Heart right ventricle (tissue), 16 donors: ENCODE results near the gene CORO2B. TPM values are rescaled to one million over a fixed set of nuclear protein-coding genes. Genes with fewer than 3 reads are reported as not detected.

Experiments used
- ATAC-seq, 8 donors: fragments of 200-7000 bp; cut with Tn5 transposase; one replicate each; pipeline ENCODE4 v1.9.1; 2020; ENCODE audit warnings: mild to moderate bottlenecking in 8 of 8, moderate library complexity in 8 of 8, moderate number of reproducible peaks in 1 of 8
- DNase-seq, 2 donors: peaks; one replicate each; pipeline ENCODE4 v3.0.0-alpha.2; 2020
- H3K27ac ChIP-seq, 10 donors: fragments of 200-600 bp; sonication (generic) in 2 of 10; one replicate each; pipeline versions ENCODE4 v1.5.0 to v1.8.0; 2020 to 2022; ENCODE audit warnings: mild to moderate bottlenecking in 3 of 10
- H3K27me3 ChIP-seq, 7 donors: fragments of 200-600 bp; one replicate each; pipeline ENCODE4 v1.8.0; 2021 to 2022; ENCODE audit warnings: mild to moderate bottlenecking in 2 of 7
- H3K36me3 ChIP-seq, 9 donors: fragments of 200-600 bp; sonication (generic) in 1 of 9; one replicate each; pipeline versions ENCODE4 v1.5.0 to v1.8.0; 2020 to 2022; ENCODE audit warnings: mild to moderate bottlenecking in 2 of 9
- H3K4me1 ChIP-seq, 9 donors: fragments of 200-600 bp; sonication (generic) in 1 of 9; one replicate each; pipeline versions ENCODE4 v1.5.0 to v1.8.0; 2020 to 2022; ENCODE audit warnings: mild to moderate bottlenecking in 4 of 9
- H3K4me3 ChIP-seq, 10 donors: fragments of 200-600 bp; sonication (generic) in 2 of 10; one replicate each; pipeline versions ENCODE4 v1.5.0 to v1.8.0; 2020 to 2022; ENCODE audit warnings: mild to moderate bottlenecking in 7 of 10, moderate library complexity in 2 of 10
- H3K9me3 ChIP-seq, 11 donors: fragments of 200-600 bp in 10 of 11; sonication (generic) in 2 of 11; one replicate each; pipeline versions ENCODE4 v1.5.0 to v1.8.0; 2013 to 2022; ENCODE audit warnings: mild to moderate bottlenecking in 2 of 11, control low read depth in 1 of 11, moderate library complexity in 1 of 11
- WGBS, 2 donors: extraction: QIAGEN DNeasy Blood & Tissue Kit; methylation state at CpG; one replicate each; pipeline ENCODE4 v1.1.7; 2013; ENCODE audit warnings: inconsistent platforms in 1 of 2; 5-methylcytosine and 5-hydroxymethylcytosine counted together
- intact Hi-C, 10 donors: fragments of 100-400 bp; cut with DNase I; formaldehyde crosslinking; loops; one replicate each; pipeline versions ENCODE4 v1.11.1 to v1.14.2; 2022
- polyA plus RNA-seq, 2 donors: library from polyadenylated mRNA; stranded (reverse); fragments of 200-250 nt; gene quantifications; one replicate each; pipeline ENCODE4 v1.2.3, GENCODE V29; 2013
- total RNA-seq, 10 donors: library from RNA; stranded (reverse); fragmentation: NEBNext Ultra II Directional in 3 of 10; extraction: Animal tissue kit (Norgen Biotek cat#: 25700) in 3 of 10; gene quantifications; one replicate each; pipeline versions ENCODE4 v1.2.1 to v1.2.4, GENCODE V29; 2021 to 2023
- TF ChIP-seq, protein P1 (sequence below), 9 donors: fragments of 200-600 bp; sonication (generic) in 2 of 9; IDR thresholded peaks; one replicate each; pipeline versions ENCODE4 v1.5.0 to v1.8.0; 2021 to 2022; ENCODE audit warnings: antibody characterized with exemption in 9 of 9, mild to moderate bottlenecking in 5 of 9, moderate library complexity in 1 of 9
- donor health status: Arrhythmogenic right ventricular cardiomyopathy.
- donor health status: ischemic (EF 13 %, LVEDD 7.1; RV severe dilation, severe dysfunction).
- donor health status: healthy with polysubstance abuse.
- donor health status: DM: no; HTN: yes; CAD: no.
- donor health status: DM: no; HTN: no; CAD: no.
- donor health status: ischemic (EF 25% LVEDD 6.9; RV normal size, moderate dysfunction).
- donor health status: ischemic (EF 25% LVEDD 5.7; RV mildly dilated, moderate dysfunction).
- donor health status: healthy.
- donor health status: DM: yes; HTN: yes; CAD: no.
- donor health status: Ischemic cardiomyopathy.
- donor health status: ischemic (EF 35%, LVEDD 5.7; RV mildly dilated, moderate dysfunction).
- donor health status: nonischemic (EF 11% LVEDD 7.7; RV severe dilation, severe dysfunction).
- donor health status: DM: yes; HTN: yes; CAD: no.
- donor health status: PGD.
- donor health status: ischemic (EF 29% LVEDD 5.4; RV normal size, mild dysfunction).
- donor health status: nonischemic (EF 23%, LVEDD 6.1; RV moderate dilation, normal function).

Gene CORO2B
- total and polyA plus RNA-seq, 12 donors = 2.6 to 8.1 (median 4.5) TPM

DNA sequence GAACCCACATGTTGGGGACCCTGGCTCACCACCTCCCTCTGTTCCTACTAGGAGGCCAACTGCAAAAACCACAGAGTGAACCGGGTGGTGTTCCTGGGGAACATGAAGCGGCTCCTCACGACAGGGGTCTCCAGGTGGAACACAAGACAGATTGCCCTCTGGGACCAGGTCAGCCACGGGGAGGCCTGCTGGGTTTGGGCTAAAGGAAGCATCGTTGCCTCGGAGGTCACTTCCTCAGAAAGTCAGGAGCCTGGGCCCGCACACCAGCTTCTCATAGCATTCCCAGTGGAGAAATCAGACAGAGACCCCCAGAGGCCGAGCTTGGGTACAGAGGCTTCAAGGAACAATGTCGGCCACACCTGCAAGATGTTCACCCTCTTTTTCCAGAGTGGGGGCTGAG lies 135.1 kb downstream of the CORO2B start:
- Histone ChIP-seq H3K27me3 (no peaks in the 10 kb centered on the region), H3K27ac (no peak overlapping the region), H3K9me3 (no peaks in the 10 kb centered on the region), H3K4me1 (peaks cover 0 to 18% (median 13%) of the 10 kb centered on the region in 9 donors), H3K36me3 (peaks cover 0 to 45% (median 3%) of the 10 kb centered on the region in 9 donors), H3K4me3 (no peak overlapping the region)
- 90% methylated on average over 9 of the region's 9 CpGs for WGBS, 2 donors
- DNase-seq = no peak
- TF ChIP-seq, protein P1, sequence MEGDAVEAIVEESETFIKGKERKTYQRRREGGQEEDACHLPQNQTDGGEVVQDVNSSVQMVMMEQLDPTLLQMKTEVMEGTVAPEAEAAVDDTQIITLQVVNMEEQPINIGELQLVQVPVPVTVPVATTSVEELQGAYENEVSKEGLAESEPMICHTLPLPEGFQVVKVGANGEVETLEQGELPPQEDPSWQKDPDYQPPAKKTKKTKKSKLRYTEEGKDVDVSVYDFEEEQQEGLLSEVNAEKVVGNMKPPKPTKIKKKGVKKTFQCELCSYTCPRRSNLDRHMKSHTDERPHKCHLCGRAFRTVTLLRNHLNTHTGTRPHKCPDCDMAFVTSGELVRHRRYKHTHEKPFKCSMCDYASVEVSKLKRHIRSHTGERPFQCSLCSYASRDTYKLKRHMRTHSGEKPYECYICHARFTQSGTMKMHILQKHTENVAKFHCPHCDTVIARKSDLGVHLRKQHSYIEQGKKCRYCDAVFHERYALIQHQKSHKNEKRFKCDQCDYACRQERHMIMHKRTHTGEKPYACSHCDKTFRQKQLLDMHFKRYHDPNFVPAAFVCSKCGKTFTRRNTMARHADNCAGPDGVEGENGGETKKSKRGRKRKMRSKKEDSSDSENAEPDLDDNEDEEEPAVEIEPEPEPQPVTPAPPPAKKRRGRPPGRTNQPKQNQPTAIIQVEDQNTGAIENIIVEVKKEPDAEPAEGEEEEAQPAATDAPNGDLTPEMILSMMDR (IDR thresholded peaks at IDR 0.05) = no peak
- intact Hi-C loops = no loop called here
- no peak for ATAC-seq

DNA sequence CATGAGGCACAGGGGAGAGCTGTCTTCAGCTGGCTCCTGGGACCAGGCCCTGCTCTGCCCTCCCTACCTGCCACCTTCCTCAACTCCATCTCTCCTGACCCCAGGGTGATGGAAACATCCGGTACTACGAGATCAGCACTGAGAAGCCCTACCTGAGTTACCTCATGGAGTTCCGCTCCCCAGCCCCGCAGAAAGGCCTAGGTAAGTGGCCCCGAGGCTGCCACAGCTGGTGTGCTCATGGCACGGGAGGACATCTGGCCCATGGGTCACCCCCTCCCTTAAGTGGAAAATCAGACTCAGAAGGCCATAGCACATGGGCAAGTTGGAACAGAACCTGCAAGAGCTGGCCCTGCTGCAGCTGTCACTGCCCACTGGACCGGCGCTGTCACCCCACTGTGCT lies 136.3 kb downstream of the CORO2B start:
- Histone ChIP-seq H3K9me3 (no peaks in the 10 kb centered on the region), H3K27ac (no peak overlapping the region), H3K4me1 (peaks cover 0 to 6% (median 3%) of the 10 kb centered on the region in 9 donors), H3K27me3 (no peaks in the 10 kb centered on the region), H3K4me3 (no peak overlapping the region), H3K36me3 (peaks cover 0 to 45% (median 3%) of the 10 kb centered on the region in 9 donors)
- TF ChIP-seq, protein P1 (IDR thresholded peaks at IDR 0.05) = no peak
- DNase-seq (no peak), ATAC-seq (no peak)
- 95 to 96% methylated on average over 8 of the region's 8 CpGs for WGBS, 2 donors
- intact Hi-C loops = no loop called here

DNA sequence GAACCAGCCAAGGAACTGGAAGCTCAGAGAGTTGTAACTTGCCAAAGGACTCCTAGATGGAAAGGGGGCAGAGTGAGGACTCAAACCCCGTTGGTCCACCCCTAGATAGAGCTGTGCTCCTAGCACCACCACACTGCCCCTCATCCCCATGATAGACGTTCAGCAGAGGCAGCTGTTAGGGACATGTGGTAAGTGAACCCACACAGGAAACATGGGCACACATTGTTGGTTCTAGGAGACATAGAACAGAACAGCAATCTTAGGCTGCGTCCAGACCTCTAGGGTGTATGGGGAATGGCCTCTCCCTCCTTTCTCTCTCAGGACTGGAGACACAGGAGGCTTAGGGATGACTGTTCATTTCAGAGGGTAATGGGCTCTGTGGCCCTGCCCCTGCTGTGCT lies 139.2 kb downstream of the CORO2B start:
- Histone ChIP-seq H3K27me3 (no peaks in the 10 kb centered on the region), H3K27ac (no peak overlapping the region), H3K9me3 (no peaks in the 10 kb centered on the region), H3K4me1 (no peaks in the 10 kb centered on the region), H3K36me3 (peaks cover 0 to 27% (median 0%) of the 10 kb centered on the region in 9 donors), H3K4me3 (no peak overlapping the region)
- intact Hi-C loops = no loop called here
- 73 to 90% methylated on average over 3 of the region's 3 CpGs for WGBS, 2 donors
- peak in 1 of 8 donors; percentile 12 for ATAC-seq
- TF ChIP-seq, protein P1 (IDR thresholded peaks at IDR 0.05) = no peak
- DNase-seq = no peak

DNA sequence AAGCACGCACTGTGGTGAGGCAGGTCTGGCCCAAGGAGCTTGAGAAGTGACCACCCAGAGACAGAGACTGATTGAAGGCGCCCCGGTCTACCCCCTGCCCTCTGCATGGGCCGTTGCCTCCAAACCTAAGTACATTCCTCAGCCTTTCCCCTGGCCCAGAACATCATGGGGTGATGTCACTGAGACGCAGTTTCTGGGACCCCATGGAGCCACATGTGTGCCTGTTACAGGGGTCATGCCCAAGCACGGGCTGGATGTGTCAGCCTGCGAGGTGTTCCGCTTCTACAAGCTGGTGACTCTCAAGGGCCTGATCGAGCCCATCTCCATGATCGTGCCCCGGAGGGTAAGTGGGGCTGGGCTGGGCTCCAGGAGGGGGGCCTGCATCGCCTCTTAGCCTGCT lies 139.7 kb downstream of the CORO2B start:
- DNase-seq (no peak), ATAC-seq (no peak)
- Histone ChIP-seq H3K27ac (no peak overlapping the region), H3K4me3 (no peak overlapping the region), H3K9me3 (no peaks in the 10 kb centered on the region), H3K4me1 (no peaks in the 10 kb centered on the region), H3K36me3 (peaks cover 0 to 21% (median 0%) of the 10 kb centered on the region in 9 donors), H3K27me3 (no peaks in the 10 kb centered on the region)
- TF ChIP-seq, protein P1 (IDR thresholded peaks at IDR 0.05) = no peak
- intact Hi-C loops = no loop called here
- 96 to 97% methylated on average over 12 of the region's 12 CpGs for WGBS, 2 donors
